Activated naive CD4-positive, alpha-beta T cell treated with Interleukin-2 at 50 U/mL for 16 hours (primary cell): ENCODE measurements around the gene ZNF248.
A peak's percentile ranks its signal among the peaks of the same experiment; 100 is the strongest.
"Not testable (repeated sequence)": the region's sequence is repeated elsewhere in the genome, so short reads cannot be mapped to it uniquely, and the experiment has no call there.

Experiments
- DNase-seq: peaks from one replicate; pipeline ENCODE4 v3.0.0-alpha.2; 2020

Gene ZNF248

GRCh38 chr10:37857287-37858211, at the start of gene ZNF248:
Gene ZNF248, minus strand, starts transcription at chr10:37857610. Its CDS starts 1,300 bp downstream, at chr10:37856310.
- peak; percentile 94 for DNase-seq

DNA sequence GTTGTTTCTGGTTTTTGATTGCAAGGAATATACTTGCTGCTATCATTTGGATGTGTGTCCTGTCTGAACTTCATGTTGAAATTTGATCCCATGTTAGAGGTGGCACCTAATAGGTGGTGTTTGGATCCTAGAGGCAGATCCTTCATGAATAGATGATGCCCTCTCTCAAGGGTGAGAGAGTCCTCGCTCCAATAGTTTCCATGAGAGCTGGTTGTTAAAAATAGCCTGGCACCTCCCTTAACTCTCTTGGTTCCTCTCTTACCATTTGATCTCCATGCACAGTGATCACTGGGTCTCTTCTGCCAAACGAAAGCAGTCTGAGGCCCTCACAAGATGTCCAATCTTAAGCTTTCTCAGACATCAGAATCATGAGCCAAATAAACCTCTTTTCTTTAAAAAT, 49.0 kb upstream of the ZNF248 start:
- DNase-seq, result no peak

- DNase-seq, result no peak
Observed at GRCh38 chr10:37896436-37896835, 39.0 kb upstream of the ZNF248 start.

DNA sequence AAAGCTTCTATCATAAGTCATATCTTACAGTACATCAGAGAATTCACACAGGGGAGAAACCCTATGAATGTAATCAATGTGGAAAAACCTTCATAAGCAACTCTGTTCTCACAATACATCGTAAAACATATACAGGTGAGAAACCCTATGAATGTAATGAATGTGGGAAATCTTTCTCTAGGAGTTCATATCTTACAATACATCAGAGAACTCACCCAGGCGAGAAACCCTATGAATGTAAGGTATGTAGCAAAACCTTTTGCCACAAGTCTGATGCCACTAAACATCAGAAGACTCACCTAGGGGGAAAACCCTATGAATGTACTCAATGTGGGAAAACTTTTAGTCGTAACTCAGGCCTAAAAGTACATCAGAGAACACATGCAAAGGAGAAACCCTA, 38.3 kb upstream of the ZNF248 start:
- no peak for DNase-seq

DNA sequence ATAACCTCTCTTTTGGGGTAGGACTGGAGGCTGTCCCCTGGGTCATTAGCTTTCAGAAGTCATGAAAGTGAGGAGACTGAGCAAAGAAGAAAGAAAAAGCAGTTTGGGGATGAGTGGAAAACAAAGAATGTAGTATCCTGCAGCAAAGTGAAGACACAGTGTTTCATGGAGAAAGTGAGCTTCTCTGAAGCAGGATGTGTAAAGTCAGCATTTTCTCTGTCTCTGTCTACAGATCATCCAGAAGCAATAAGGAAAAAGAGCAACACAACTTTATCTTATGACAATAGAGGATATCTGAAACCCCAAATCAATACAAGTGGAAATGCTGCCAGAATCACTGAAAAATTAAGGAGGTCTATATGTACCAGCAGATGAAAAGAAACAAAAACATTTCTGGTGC, 28.4 kb upstream of the ZNF248 start:
- DNase-seq, result no peak

DNA sequence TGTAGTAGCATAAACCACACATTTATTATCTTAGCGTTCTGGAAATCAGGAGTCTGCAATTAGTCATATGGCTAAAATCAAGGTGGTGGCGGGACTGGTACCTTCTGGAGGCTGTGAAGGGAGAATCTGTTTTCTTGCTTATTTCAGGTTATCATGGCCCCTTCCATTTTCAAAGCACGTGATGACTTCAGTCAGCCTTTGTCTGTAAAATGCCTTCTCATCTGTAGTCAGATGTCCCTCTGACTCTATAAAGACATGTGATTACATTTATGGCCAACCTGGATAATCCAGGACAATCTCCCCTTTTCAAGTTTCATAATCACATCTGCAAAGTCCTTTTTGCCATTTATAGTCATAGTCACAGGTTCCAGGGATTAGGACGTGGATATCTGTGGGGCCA, 15.5 kb upstream of the ZNF248 start:
- DNase-seq, result no peak

DNA sequence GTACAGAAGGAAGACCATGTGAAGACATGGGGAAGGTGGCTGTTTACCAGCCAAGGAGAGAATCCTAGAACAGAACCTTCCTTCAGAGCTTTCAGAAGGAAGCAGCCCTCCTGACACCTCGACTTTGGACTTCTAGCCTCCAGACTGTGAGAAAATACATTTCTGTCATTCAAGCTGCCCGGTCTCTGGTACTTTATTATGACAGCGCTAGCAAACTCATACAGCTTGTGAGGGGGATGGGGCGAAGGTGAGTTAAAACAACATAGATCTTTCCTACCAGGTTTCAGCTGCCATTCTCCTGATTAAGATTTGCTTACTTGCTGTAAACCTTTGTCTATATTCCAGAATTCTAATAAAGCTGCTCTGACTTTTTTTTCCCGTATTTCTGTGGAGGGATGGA, 14.9 kb upstream of the ZNF248 start:
- DNase-seq, result no peak

DNA sequence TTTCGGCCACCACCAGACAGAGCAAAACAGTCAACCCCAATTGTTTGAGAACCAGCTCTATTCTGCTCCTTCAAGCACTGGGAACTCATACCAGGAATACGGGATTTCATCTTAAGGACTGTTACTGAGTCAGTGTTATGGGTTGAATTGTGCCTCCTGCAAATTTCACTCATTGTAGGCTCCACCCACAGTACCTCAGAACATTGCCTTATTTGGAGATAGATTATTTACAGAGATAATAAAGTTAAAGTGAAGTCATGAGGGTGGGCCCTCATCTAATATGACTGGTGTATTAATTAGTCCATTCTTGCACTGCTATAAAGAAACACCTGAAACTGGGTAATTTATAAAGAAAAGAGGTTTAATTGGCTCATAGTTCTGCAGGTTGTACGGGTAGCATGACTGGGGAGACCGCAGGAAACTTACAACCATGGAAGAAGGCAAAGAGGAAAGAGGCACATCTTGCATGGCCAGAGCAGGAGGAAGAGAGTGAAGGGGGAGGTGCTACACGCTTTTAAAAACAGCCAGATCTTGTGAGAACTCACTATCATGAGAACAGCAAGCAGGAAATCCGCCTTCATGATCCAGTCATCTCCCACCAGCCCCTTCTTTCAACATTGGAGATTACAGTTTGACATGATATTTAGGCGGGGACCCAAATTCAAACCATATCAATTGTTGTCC, 14.3 kb upstream of the ZNF248 start:
- DNase-seq, result no peak

- DNase-seq, result no peak
Observed at GRCh38 chr10:37871143-37871542, 13.7 kb upstream of the ZNF248 start.

GRCh38 chr10:37868796-37869195, 11.4 kb upstream of the ZNF248 start:
- no peak for DNase-seq

GRCh38 chr10:37865957-37866803, 8.8 kb upstream of the ZNF248 start:
- no peak for DNase-seq

DNA sequence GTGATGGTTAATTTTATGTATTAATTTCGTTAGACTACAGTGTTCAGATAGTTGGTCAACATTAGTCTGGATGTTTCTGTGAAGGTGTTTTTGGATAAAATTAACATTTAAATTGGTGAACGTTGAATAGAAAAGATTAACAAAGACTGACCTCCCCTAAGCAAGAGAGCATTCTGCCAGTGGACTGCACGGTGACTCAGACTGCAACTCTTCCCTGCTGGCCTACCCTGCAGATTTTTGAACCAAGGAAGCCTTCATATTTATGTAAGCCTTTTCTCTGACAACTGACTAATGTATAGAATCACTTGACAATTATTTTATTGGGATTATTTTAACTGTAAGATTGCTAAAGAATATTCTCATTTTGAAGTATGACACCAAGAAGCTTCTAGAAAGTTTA, 7.9 kb upstream of the ZNF248 start:
- no peak for DNase-seq

DNA sequence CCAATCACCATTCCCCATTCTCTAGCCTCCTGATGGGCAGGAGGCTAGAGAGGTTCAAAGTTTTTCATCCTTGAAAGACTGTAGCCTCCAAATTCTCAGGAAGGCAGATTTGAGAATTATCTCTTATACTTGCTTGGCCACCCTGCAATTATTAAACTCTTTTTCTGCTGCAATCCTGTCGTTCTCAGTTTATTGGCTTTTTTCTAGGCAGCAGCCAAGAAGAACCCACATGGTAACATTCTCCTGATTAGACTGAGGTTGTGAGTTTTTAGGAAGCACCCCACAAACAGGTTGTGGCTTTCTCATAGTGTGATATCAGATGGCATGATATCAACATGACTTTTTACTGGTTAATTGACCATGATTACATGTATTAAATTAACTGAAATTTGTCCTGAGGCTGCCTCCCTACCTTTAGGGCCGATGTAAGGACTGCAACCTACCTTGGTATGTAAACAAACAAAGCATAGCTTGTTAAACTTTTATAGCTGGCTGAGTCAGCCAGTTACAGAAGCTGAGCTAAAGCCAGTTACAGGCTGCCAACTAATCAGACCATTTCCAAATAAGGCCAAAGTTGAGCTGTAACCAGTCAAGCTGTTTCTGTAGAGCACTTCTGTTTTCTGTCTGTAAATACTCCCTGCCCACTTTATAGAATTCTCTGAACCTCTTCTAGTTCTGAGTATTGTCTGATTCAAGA, 3.2 kb upstream of the ZNF248 start:
- no peak for DNase-seq

GRCh38 chr10:37859270-37859669, 1.9 kb upstream of the ZNF248 start:
- not testable (repeated sequence) for DNase-seq

- peak; percentile 32 for DNase-seq
Observed at GRCh38 chr10:37856881-37857286, 526 bp downstream of the ZNF248 start.

GRCh38 chr10:37855636-37856035, 1.8 kb downstream of the ZNF248 start:
- DNase-seq, result no peak

DNA sequence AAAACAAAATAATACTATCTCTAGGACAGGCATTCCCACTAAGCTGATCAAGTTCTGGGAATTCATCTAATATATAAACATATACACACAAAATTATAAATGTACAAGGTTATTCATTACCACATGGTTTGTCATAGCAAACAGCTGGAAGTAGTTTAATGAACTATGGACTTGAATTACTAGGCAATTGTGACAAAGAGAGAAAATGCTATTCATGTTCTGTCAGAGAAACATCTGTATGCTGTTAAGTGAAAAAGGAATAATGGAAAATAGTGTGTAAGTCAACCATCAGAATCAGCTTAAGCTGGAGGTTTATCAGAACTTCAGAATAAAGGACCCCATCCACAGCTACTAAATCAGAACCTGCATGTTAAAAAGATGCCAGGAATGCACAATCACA, 2.8 kb downstream of the ZNF248 start:
- DNase-seq, result no peak

GRCh38 chr10:37844644-37845043, 12.8 kb downstream of the ZNF248 start:
- DNase-seq, result no peak

- no peak for DNase-seq
Observed at GRCh38 chr10:37839243-37839642, 18.2 kb downstream of the ZNF248 start.

DNA sequence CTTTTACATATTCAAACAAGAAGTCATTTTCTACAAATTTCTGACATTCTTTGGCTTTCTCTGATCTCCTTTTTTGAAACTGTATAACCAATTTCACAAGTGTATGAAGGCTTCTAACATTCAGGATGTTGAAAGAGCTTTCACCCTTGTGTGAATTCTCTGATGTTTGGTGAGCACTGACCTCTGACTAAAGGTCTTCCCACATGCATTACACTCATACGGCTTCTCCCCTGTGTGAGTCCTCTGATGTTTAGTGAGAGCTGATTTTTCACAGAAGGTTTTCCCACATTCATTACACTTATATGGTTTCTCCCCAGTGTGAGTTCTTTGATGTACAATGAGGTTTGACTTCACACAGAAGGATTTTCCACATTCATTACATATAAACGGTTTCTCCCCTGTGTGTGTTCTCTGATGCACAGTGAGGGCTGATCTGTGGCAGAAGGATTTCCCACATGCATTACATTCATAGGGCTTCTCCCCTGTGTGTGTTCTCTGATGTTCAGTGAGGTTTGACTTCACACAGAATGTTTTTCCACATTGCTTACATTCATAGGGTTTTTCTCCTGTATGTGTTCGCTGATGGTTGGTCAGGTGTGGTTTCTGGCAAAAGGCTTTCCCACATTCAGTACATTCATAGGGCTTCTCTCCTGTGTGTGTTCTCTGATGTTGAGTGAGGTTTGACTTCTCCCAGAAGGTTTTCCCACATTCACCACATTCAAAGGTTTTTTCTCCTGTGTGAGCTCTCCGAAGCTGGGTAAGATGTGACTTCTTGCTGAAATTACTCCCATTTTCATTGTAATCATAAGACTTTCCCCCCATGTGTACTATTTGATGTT, 25.7 kb downstream of the ZNF248 start:
- DNase-seq, result no peak

DNA sequence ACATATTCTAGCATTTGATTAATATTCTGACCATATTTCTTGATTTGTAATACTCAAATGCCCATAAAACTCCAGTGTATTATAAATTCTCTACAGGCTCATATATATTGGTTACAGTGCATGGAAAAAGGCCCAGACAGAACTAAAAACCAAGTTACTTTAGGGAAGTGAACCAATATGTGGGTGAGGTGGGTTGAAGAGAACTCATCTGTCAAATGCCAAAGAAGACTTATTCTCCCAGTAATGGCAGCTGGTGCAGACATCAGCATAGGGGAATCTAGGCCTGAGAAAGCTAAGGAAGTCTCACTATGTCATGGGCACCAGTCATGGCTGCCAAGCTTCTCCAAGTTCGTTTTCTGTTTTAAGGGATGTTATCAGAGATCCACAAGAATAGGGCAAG, 30.6 kb downstream of the ZNF248 start:
- DNase-seq, result no peak

- DNase-seq, result no peak
Observed at GRCh38 chr10:37821237-37821636, 36.2 kb downstream of the ZNF248 start.
